Measurements from ENCODE around the gene MYCBPAP. TPM values are rescaled to one million over a fixed set of nuclear protein-coding genes. Genes with fewer than 3 reads are reported as not detected.

The MYCBPAP gene
- total RNA-seq, 1 donor from 2014 or later = 0.26 TPM

- Histone ChIP-seq H3K36me3 (ENCODE audit: control insufficient read depth, insufficient read depth, low read length) (no peaks in the 10 kb centered on the region), H3K27me3 (ENCODE audit: control insufficient read depth, insufficient read depth, low read length) (no peaks in the 10 kb centered on the region), H3K4me3 (ENCODE audit: low read depth, low read length) (no peak overlapping the region)
- FAIRE-seq (no peak), DNase-seq (ENCODE audit: low read depth) (no peak)
- TF ChIP-seq CTCF (IDR thresholded peaks at IDR 0.05; ENCODE audit: insufficient read depth, low read length, severe bottlenecking) = no peak
Observed at GRCh38 chr17:50580646-50581045, 72.4 kb downstream of the MYCBPAP start.

Other genes with a start within 250 kb of the MYCBPAP start
- 0.26 and 0.64 TPM in 2 replicates for gene TMEM92, start 234.0 kb upstream of the MYCBPAP start, total RNA-seq
- gene XYLT2, start 162.3 kb upstream of the MYCBPAP start, total RNA-seq = 19.5 and 26.6 TPM in 2 replicates
- gene MRPL27, start 135.3 kb upstream of the MYCBPAP start, total RNA-seq = 92.6 and 117 TPM in 2 replicates
- gene EME1, start 135.2 kb upstream of the MYCBPAP start, total RNA-seq = 0.13 and 0.53 TPM in 2 replicates
- 235 and 279 TPM in 2 replicates for gene LRRC59, start 110.9 kb upstream of the MYCBPAP start, total RNA-seq
- 14.7 and 16.6 TPM in 2 replicates for gene ACSF2, start 82.2 kb upstream of the MYCBPAP start, total RNA-seq
- not detected in 2 replicates for gene CHAD, start 39.6 kb upstream of the MYCBPAP start, total RNA-seq
- 11.5 and 14.2 TPM in 2 replicates for gene RSAD1, start 29.6 kb upstream of the MYCBPAP start, total RNA-seq
- gene EPN3, start 24.3 kb downstream of the MYCBPAP start, total RNA-seq = 2.9 and 10.9 TPM in 2 replicates
- gene SPATA20, start 38.7 kb downstream of the MYCBPAP start, total RNA-seq = 18.6 and 25.0 TPM in 2 replicates
- not detected in 2 replicates for gene CACNA1G, start 52.3 kb downstream of the MYCBPAP start, total RNA-seq
- gene ABCC3, start 126.4 kb downstream of the MYCBPAP start, total RNA-seq = 17.0 and 33.2 TPM in 2 replicates
- gene ANKRD40, start 199.5 kb downstream of the MYCBPAP start, total RNA-seq = 22.9 and 25.8 TPM in 2 replicates
- 13.7 and 24.3 TPM in 2 replicates for gene LUC7L3, start 211.2 kb downstream of the MYCBPAP start, total RNA-seq